Activated CD4-positive, CD25-positive, alpha-beta regulatory T cell (primary cell): ENCODE results near the gene SLC25A29.
"Not testable (repeated sequence)": the region's sequence is repeated elsewhere in the genome, so short reads cannot be mapped to it uniquely, and the experiment has no call there.

Experiments
- DNase-seq, 4 experiments: peaks; one replicate each; lab custom pipeline; 2025; lab: John Stamatoyannopoulos, UW

SLC25A29 gene

GRCh38 chr14:100306101-100306997 lies at the start of gene SLC25A29:
Gene SLC25A29, minus strand, starts transcription at chr14:100306444. Its CDS starts 212 bp downstream, at chr14:100306232.
- peak; percentile 37 to 59 (median 48) for DNase-seq

- DNase-seq, result no peak
These were observed 44.7 kb upstream of the SLC25A29 start for GRCh38 chr14:100350986-100351385.

GRCh38 chr14:100350276-100350926 lies 44.2 kb upstream of the SLC25A29 start:
- DNase-seq, result no peak

- no peak for DNase-seq
These were observed 42.8 kb upstream of the SLC25A29 start for GRCh38 chr14:100348784-100349685.

GRCh38 chr14:100348253-100348729 lies 42.0 kb upstream of the SLC25A29 start:
- no peak for DNase-seq

GRCh38 chr14:100346306-100347091 lies 40.3 kb upstream of the SLC25A29 start:
- no peak for DNase-seq

- DNase-seq, result no peak
These were observed 39.5 kb upstream of the SLC25A29 start for GRCh38 chr14:100345711-100346110.

GRCh38 chr14:100344657-100345056 lies 38.4 kb upstream of the SLC25A29 start:
- DNase-seq, result not testable (repeated sequence)

GRCh38 chr14:100342826-100343225 lies 36.6 kb upstream of the SLC25A29 start:
- DNase-seq, result not testable (repeated sequence)

- no peak for DNase-seq
These were observed 36.0 kb upstream of the SLC25A29 start for GRCh38 chr14:100342195-100342594.

GRCh38 chr14:100341301-100342031 lies 35.2 kb upstream of the SLC25A29 start:
- DNase-seq, result no peak

- DNase-seq, result no peak
These were observed 34.2 kb upstream of the SLC25A29 start for GRCh38 chr14:100340423-100340813.

GRCh38 chr14:100339766-100340422 lies 33.6 kb upstream of the SLC25A29 start:
- DNase-seq, result no peak

- no peak for DNase-seq
These were observed 30.6 kb upstream of the SLC25A29 start for GRCh38 chr14:100336618-100337530.

- no peak for DNase-seq
These were observed 28.7 kb upstream of the SLC25A29 start for GRCh38 chr14:100334904-100335303.

- no peak for DNase-seq
These were observed 27.6 kb upstream of the SLC25A29 start for GRCh38 chr14:100333827-100334226.

GRCh38 chr14:100333311-100333710 lies 27.1 kb upstream of the SLC25A29 start:
- DNase-seq, result no peak

- no peak for DNase-seq
These were observed 26.6 kb upstream of the SLC25A29 start for GRCh38 chr14:100332797-100333196.
